Measurements from ENCODE around the gene RHO. TPM values are rescaled to one million over a fixed set of nuclear protein-coding genes. Genes with fewer than 3 reads are reported as not detected.

Gene RHO
- total RNA-seq, 1 experiment from 2014 or later, result not detected

DNA sequence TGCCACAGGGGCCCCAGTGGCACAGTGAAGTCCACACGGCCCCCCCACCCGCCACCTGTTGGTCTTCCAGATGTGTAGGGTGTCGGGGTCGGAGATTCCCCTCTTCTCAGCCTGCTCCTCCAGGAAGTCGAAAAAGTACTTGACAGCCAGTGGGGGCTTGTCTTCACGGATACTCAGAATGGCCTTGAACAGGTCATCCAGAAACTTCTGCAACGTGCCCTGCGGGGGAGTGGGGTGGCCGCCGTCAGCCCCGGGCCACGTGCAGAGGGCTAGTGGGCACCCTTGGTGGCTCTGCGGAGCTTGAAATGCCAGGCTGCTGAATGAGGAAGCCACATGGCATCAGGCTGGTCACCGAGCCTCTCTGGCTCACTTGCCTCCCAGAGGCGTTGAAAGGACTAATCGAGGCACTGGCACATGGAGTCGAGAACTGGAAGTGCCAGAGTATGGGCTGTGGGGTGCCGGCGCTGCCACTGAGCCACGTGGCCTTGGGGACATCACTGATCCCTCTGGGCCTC is 31.2 kb downstream of the RHO start:
- no peak overlapping the region for H2AFZ ChIP-seq (ENCODE audit: low read depth, low read length, poor library complexity, severe bottlenecking)
- intact Hi-C loops (cut with micrococcal nuclease), result no loop called here
- ChIA-PET RAD21 (ENCODE audit: low non-redundant PET in 1 of 2, low total read pairs in 2 of 2, uncharacterized antibody in 2 of 2, unreplicated experiment in 2 of 2) (no interaction called here), POLR2A (no interaction called here), CTCF (no interaction called here)
- DNase-seq (ENCODE audit: low read depth, low spot score) (no peak), ATAC-seq (no peak)
- no peaks in the 10 kb centered on the region for H3K79me2 ChIP-seq (ENCODE audit: insufficient read depth, low read length)
- no peaks in the 10 kb centered on the region; a peak in 1 of 4 replicates for H3K36me3 ChIP-seq (ENCODE audit: control insufficient read depth in 1 of 2, insufficient read depth in 2 of 2, low read length in 2 of 2)
- BruUV-seq (replicated peaks), result no TSS peak
- H3K4me1 ChIP-seq (ENCODE audit: control insufficient read depth in 1 of 2, insufficient read depth in 2 of 2, low read length in 2 of 2), result no peaks in the 10 kb centered on the region
- TF ChIP-seq ELF1 (IDR thresholded peaks at IDR 0.05; ENCODE audit: borderline replicate concordance, low read depth) (no peak), RAD21 (IDR thresholded peaks at IDR 0.05; ENCODE audit: low read depth) (no peak)
- H4K20me1 ChIP-seq (ENCODE audit: insufficient read depth), result no peaks in the 10 kb centered on the region
- no peak overlapping the region for H3K9ac ChIP-seq (ENCODE audit: low read length)
- no peaks in the 10 kb centered on the region for H3K9me3 ChIP-seq (ENCODE audit: control insufficient read depth in 1 of 2, insufficient read depth in 1 of 2, low read depth in 1 of 2, low read length in 2 of 2)
- H3K27ac ChIP-seq (ENCODE audit: low read depth, low read length), result no peak overlapping the region
- H3K9me2 ChIP-seq (ENCODE audit: insufficient read depth), result no peaks in the 10 kb centered on the region
- H3K4me2 ChIP-seq (ENCODE audit: low read length), result no peak overlapping the region
- H3K4me3 ChIP-seq (replicated peaks in 1 of 2; ENCODE audit: low read depth in 1 of 2, low read length in 2 of 2), result no peak overlapping the region
- H3K27me3 ChIP-seq (ENCODE audit: insufficient read depth, low read length), result no peaks in the 10 kb centered on the region

DNA sequence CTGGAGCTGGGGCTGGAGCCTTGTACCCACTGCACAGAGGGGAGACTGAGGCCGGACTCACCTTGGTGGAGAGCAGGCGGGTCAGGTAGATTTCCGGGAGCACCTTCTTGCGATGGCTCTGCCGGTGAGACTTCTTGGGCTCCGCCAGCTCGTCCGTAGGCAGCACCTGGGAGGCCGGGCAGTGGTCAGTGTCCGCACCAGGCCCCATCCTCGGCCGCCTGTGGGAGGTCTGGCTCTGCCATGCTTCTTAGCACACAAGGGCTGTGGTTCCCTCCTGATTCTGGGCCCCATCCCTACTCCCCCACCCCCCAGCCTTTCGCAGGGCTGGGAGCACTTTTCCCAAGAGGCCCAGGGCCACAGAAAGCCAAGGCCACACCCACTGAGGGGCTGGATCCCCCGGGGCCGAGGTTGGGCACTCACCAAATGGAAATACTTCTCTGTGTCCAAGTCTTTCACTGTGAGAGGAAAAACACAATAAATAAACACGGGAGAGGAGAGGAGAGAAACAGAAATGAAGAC is 31.9 kb downstream of the RHO start:
- no peak overlapping the region for H3K4me2 ChIP-seq (ENCODE audit: low read length)
- TF ChIP-seq FOSL1 (IDR thresholded peaks at IDR 0.05; ENCODE audit: low read depth) (no peak), ZFX (IDR thresholded peaks at IDR 0.05) (no peak)
- TF ChIP-seq, protein P1, sequence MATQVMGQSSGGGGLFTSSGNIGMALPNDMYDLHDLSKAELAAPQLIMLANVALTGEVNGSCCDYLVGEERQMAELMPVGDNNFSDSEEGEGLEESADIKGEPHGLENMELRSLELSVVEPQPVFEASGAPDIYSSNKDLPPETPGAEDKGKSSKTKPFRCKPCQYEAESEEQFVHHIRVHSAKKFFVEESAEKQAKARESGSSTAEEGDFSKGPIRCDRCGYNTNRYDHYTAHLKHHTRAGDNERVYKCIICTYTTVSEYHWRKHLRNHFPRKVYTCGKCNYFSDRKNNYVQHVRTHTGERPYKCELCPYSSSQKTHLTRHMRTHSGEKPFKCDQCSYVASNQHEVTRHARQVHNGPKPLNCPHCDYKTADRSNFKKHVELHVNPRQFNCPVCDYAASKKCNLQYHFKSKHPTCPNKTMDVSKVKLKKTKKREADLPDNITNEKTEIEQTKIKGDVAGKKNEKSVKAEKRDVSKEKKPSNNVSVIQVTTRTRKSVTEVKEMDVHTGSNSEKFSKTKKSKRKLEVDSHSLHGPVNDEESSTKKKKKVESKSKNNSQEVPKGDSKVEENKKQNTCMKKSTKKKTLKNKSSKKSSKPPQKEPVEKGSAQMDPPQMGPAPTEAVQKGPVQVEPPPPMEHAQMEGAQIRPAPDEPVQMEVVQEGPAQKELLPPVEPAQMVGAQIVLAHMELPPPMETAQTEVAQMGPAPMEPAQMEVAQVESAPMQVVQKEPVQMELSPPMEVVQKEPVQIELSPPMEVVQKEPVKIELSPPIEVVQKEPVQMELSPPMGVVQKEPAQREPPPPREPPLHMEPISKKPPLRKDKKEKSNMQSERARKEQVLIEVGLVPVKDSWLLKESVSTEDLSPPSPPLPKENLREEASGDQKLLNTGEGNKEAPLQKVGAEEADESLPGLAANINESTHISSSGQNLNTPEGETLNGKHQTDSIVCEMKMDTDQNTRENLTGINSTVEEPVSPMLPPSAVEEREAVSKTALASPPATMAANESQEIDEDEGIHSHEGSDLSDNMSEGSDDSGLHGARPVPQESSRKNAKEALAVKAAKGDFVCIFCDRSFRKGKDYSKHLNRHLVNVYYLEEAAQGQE (IDR thresholded peaks at IDR 0.05; ENCODE audit: low read depth), result no peak
- ATAC-seq (no peak), DNase-seq (ENCODE audit: low read depth, low spot score) (no peak)
- ChIA-PET CTCF (no interaction called here), RAD21 (ENCODE audit: low non-redundant PET in 1 of 2, low total read pairs in 2 of 2, uncharacterized antibody in 2 of 2, unreplicated experiment in 2 of 2) (no interaction called here), POLR2A (no interaction called here)
- no peaks in the 10 kb centered on the region; a peak in 1 of 4 replicates for H3K36me3 ChIP-seq (ENCODE audit: control insufficient read depth in 1 of 2, insufficient read depth in 2 of 2, low read length in 2 of 2)
- H3K4me1 ChIP-seq (ENCODE audit: control insufficient read depth in 1 of 2, insufficient read depth in 2 of 2, low read length in 2 of 2), result no peaks in the 10 kb centered on the region
- no TSS peak for BruUV-seq (replicated peaks)
- H4K20me1 ChIP-seq (ENCODE audit: insufficient read depth), result no peaks in the 10 kb centered on the region
- no peak overlapping the region for H3K9ac ChIP-seq (ENCODE audit: low read length)
- no peak overlapping the region for H3K27ac ChIP-seq (ENCODE audit: low read depth, low read length)
- no peaks in the 10 kb centered on the region for H3K27me3 ChIP-seq (ENCODE audit: insufficient read depth, low read length)
- intact Hi-C loops (cut with micrococcal nuclease), result no loop called here
- no peaks in the 10 kb centered on the region for H3K79me2 ChIP-seq (ENCODE audit: insufficient read depth, low read length)
- H2AFZ ChIP-seq (ENCODE audit: low read depth, low read length, poor library complexity, severe bottlenecking), result no peak overlapping the region
- no peaks in the 10 kb centered on the region for H3K9me3 ChIP-seq (ENCODE audit: control insufficient read depth in 1 of 2, insufficient read depth in 1 of 2, low read depth in 1 of 2, low read length in 2 of 2)
- no peak overlapping the region for H3K4me3 ChIP-seq (replicated peaks in 1 of 2; ENCODE audit: low read depth in 1 of 2, low read length in 2 of 2)
- H3K9me2 ChIP-seq (ENCODE audit: insufficient read depth), result no peaks in the 10 kb centered on the region

Data from HCT116 (cell line).